HTERT RPE-1 (cell line): ENCODE measurements around the gene ABHD16A.

Experiments used
- in situ Hi-C: fragments of 300-500 bp; cut with MboI; formaldehyde crosslinking; loops from 4 replicates; pipeline ENCODE4 v1.14.3; 2020; ENCODE audit warnings: low sequenced_read_pairs

ABHD16A gene

DNA sequence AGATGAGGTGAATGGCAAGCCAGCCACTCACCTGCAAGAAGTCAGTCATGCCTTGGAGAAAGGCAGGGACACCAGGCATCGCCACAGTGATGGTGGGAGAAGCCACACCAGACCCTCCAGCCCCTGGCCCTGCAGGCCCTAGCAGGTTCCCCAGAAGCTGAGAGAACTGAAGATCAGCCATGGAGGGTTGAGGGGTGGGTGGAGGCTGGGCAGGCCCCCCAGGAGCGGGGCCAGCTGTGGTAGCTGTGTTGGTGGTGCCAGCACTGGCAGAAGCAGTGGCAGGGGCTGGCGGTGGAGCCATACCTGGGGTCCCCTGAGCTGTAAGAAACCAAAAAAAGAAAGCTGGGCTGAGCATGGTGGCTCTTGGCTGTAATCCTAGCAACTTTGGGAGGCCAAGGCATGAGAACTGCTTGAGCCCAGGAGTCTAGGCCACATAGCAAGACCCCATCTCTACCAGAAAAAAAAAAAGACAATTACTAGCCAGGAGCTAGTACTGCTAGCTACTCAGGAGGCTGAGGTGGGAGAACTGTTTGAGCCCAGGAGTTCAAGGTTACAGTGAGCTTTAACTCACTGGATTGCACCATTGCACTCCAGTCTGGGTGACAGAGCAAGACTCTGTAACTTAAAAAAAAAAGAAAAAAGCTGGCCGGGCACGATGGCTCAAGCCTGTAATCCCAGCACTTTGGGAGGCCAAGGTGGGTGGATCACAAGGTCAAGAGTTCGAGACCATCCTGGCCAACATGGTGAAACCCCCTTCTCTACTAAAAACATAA lies 60.1 kb downstream of the ABHD16A start:
- in situ Hi-C loops = no loop called here

- in situ Hi-C loops = no loop called here
Measured at GRCh38 chr6:31641370-31641769, 61.8 kb downstream of the ABHD16A start.

GRCh38 chr6:31640612-31641011 lies 62.5 kb downstream of the ABHD16A start:
- in situ Hi-C loops = no loop called here

DNA sequence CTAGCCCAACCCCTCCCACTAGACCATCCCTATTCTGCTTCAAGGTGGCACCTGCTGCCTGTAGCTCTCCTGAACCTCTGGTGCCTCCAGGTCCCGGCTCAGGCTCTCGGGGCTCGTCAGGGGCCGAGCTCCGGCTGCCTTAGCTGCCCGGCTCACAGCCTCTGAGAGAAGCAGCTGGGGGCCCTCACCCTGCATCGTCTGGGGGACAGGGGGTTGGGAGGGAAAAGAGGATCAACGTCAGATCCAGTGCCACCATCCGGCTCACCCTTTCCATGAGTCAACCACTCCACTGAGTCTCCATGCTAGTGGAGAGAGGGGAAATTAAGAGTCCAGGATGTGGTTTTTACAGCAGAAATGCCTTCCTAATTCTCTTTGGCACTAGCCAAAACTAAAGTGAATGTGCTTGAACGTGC lies 63.7 kb downstream of the ABHD16A start:
- in situ Hi-C loops = no loop called here

- in situ Hi-C loops = no loop called here
Measured at GRCh38 chr6:31639043-31639442, 64.1 kb downstream of the ABHD16A start.
